Esophagus squamous epithelium (tissue), 4 donors: ENCODE results near the gene NFE2L1.

Source experiments
- CTCF ChIP-seq, 6 experiments: fragments of 450-650 bp in 4 of 6; fragments of 200-600 bp in 2 of 6; sonication (generic) in 2 of 6; IDR thresholded peaks; one replicate each; pipeline ENCODE4 v1.5.1; 2016 to 2019; ENCODE audit warnings: antibody characterized with exemption in 6 of 6, mild to moderate bottlenecking in 4 of 6, moderate library complexity in 4 of 6
- POLR2A ChIP-seq, 4 donors: fragments of 450-650 bp; IDR thresholded peaks; one replicate each; pipeline ENCODE4 v1.6.1; 2017; ENCODE audit warnings: antibody characterized with exemption in 4 of 4, mild to moderate bottlenecking in 4 of 4, moderate library complexity in 3 of 4

GRCh38 chr17:48100160-48100559, 52.0 kb downstream of the NFE2L1 start:
- no peak for TF ChIP-seq CTCF (IDR thresholded peaks at IDR 0.05)
- no peak for TF ChIP-seq POLR2A (IDR thresholded peaks at IDR 0.05)
